SK-N-SH treated with all-trans-retinoic acid at 6 μM for 48 hours (cell line): Measurements from ENCODE around the gene PRKACA.

ENCODE experiments used
- ATAC-seq: fragments of 200-7000 bp; cut with Tn5 transposase; 3 replicates; pipeline ENCODE4 v1.9.1; 2020; ENCODE audit warnings: mild to moderate bottlenecking, moderate library complexity
- ARNTL ChIP-seq: fragments of 450-650 bp; formaldehyde crosslinking; IDR thresholded peaks from 2 replicates; pipeline ENCODE4 v1.5.0; 2020; ENCODE audit warnings: low read depth, mild to moderate bottlenecking, moderate library complexity, borderline replicate concordance
- BACH2 ChIP-seq: fragments of 250-450 bp; sonication (Bioruptor Pico); IDR thresholded peaks from 2 replicates; pipeline ENCODE4 v1.9.0; 2021; ENCODE audit warnings: mild to moderate bottlenecking, borderline replicate concordance
- CSDC2 ChIP-seq: fragments of 250-450 bp; sonication (Bioruptor Pico); IDR thresholded peaks from 2 replicates; pipeline ENCODE4 v1.5.0; 2020; ENCODE audit warnings: mild to moderate bottlenecking, moderate library complexity
- GLIS3 ChIP-seq: fragments of 250-450 bp; sonication (Bioruptor Pico); IDR thresholded peaks from 2 replicates; pipeline ENCODE4 v1.5.0; 2020; ENCODE audit warnings: mild to moderate bottlenecking, moderate library complexity
- ISL1 ChIP-seq: fragments of 250-450 bp; sonication (Bioruptor Pico); IDR thresholded peaks from 2 replicates; pipeline ENCODE4 v2.1.2; 2022; ENCODE audit warnings: mild to moderate bottlenecking, moderate library complexity
- OSR1 ChIP-seq: fragments of 250-450 bp; sonication (Bioruptor Pico); IDR thresholded peaks from 2 replicates; pipeline ENCODE4 v1.8.0; 2022; ENCODE audit warnings: moderate library complexity, mild to moderate bottlenecking, inconsistent platforms
- PPARA ChIP-seq: fragments of 250-450 bp; sonication (Bioruptor Pico); IDR thresholded peaks from 2 replicates; pipeline ENCODE4 v1.5.0; 2020; ENCODE audit warnings: mild to moderate bottlenecking, borderline replicate concordance
- RARB ChIP-seq: fragments of 250-450 bp; sonication (Bioruptor Pico); IDR thresholded peaks from 2 replicates; pipeline ENCODE4 v1.8.0; 2021; ENCODE audit warnings: mild to moderate bottlenecking, moderate library complexity
- SNAI2 ChIP-seq: fragments of 250-450 bp; sonication (Bioruptor Pico); IDR thresholded peaks from 2 replicates; pipeline ENCODE4 v1.5.0; 2020; ENCODE audit warnings: mild to moderate bottlenecking, moderate library complexity
- ZC3H10 ChIP-seq: fragments of 250-450 bp; sonication (Bioruptor Pico); IDR thresholded peaks from 2 replicates; pipeline ENCODE4 v1.5.1; 2021; ENCODE audit warnings: mild to moderate bottlenecking, moderate library complexity
- ZFP3 ChIP-seq: fragments of 250-450 bp; sonication (Bioruptor Pico); IDR thresholded peaks from 2 replicates; pipeline ENCODE4 v1.5.0; 2020; ENCODE audit warnings: mild to moderate bottlenecking, moderate library complexity
- ZFP30 ChIP-seq: fragments of 450-650 bp; formaldehyde crosslinking; IDR thresholded peaks from 2 replicates; pipeline ENCODE4 v1.5.0; 2022; ENCODE audit warnings: mild to moderate bottlenecking, moderate library complexity
- ZNF565 ChIP-seq: fragments of 450-650 bp; formaldehyde crosslinking; conservative IDR thresholded peaks from 2 replicates; pipeline ENCODE4 v1.5.0; 2020; ENCODE audit warnings: low read depth, mild to moderate bottlenecking, moderate library complexity
- ZNF70 ChIP-seq: fragments of 450-650 bp; formaldehyde crosslinking; IDR thresholded peaks from 2 replicates; pipeline ENCODE4 v1.5.0; 2020; ENCODE audit warnings: mild to moderate bottlenecking, moderate library complexity
- TF ChIP-seq, protein P1 (sequence below): fragments of 250-450 bp; sonication (Bioruptor Pico); IDR thresholded peaks from 2 replicates; pipeline ENCODE4 v1.5.1; 2020; ENCODE audit warnings: low read depth, mild to moderate bottlenecking, moderate library complexity
- TF ChIP-seq, protein P2 (sequence below): fragments of 250-450 bp; sonication (Bioruptor Pico); IDR thresholded peaks from 2 replicates; pipeline ENCODE4 v1.5.0; 2020; ENCODE audit warnings: mild to moderate bottlenecking, moderate library complexity
- TF ChIP-seq, protein P3 (sequence below): fragments of 250-450 bp; sonication (Bioruptor Pico); IDR thresholded peaks from 2 replicates; pipeline ENCODE4 v1.5.1; 2021; ENCODE audit warnings: mild to moderate bottlenecking, moderate library complexity
- TF ChIP-seq, protein P4 (sequence below): fragments of 250-450 bp; sonication (Bioruptor Pico); IDR thresholded peaks from 2 replicates; pipeline ENCODE4 v1.8.0; 2021; ENCODE audit warnings: low read depth, mild to moderate bottlenecking, moderate library complexity, borderline replicate concordance
- TF ChIP-seq, protein P5 (sequence below): fragments of 250-450 bp; sonication (Bioruptor Pico); IDR thresholded peaks from 2 replicates; pipeline ENCODE4 v1.8.0; 2020; ENCODE audit warnings: mild to moderate bottlenecking, moderate library complexity, borderline replicate concordance

PRKACA gene

DNA sequence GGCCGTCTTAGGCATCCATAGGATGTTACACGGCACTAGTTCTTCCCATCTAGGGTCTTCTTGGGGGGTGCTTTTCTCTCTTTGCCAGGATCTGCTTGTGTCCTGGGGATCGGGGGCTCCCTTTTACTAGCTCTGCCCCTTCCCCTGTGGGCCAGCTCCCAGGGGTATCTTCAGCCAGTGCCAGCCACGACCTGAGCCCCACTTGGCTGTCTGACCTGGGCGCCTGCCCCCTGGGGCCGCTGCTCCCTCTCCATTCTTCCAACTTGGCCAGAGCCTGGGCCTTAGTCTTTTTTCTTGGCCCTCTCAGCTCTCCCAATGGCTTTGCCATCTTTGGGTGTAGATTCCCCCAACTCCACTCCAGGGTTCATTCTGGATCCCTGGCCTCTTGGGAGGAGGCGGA lies 3.1 kb downstream of the PRKACA start (continued):
- TF ChIP-seq RARB (no peak), OSR1 (CRISPR knock-in tag) (no peak)
- TF ChIP-seq, all 23 proteins: peak for 0

DNA sequence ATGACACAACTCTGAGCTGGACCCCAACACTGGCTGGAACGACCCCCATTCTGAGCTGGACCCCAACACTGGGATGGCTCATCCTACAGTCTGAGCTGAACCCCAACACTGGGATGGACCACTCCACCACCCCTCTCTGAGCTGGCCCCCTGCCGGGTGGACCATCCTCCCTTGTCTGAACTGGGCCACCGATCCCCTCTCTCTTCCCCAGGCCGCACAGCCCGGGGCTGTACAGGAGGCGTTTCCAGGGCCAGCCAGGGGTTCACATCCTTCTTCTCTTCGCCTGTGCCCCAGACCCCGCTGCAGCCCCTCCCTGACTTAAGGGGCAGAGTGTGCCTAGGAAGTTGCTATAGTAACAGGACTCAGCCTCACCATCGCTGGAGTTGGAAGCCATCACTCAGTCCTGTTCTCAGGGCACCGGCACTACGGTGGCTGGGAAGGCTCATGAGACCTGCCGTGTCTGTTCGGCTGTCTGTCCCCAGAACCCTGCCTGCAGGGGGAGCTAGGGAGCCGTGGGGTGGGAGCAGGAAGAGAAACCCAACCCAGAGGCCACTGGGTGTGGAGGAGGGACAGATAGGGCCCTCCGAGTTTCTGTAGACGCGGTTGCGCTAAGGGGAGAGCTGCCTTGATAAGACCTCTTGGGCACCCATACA lies 3.7 kb downstream of the PRKACA start:
- TF ChIP-seq ZNF70 = no peak
- TF ChIP-seq, protein P1, sequence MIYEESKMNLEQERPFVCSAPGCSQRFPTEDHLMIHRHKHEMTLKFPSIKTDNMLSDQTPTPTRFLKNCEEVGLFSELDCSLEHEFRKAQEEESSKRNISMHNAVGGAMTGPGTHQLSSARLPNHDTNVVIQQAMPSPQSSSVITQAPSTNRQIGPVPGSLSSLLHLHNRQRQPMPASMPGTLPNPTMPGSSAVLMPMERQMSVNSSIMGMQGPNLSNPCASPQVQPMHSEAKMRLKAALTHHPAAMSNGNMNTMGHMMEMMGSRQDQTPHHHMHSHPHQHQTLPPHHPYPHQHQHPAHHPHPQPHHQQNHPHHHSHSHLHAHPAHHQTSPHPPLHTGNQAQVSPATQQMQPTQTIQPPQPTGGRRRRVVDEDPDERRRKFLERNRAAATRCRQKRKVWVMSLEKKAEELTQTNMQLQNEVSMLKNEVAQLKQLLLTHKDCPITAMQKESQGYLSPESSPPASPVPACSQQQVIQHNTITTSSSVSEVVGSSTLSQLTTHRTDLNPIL (CRISPR knock-in tag) = no peak
- TF ChIP-seq, protein P2, sequence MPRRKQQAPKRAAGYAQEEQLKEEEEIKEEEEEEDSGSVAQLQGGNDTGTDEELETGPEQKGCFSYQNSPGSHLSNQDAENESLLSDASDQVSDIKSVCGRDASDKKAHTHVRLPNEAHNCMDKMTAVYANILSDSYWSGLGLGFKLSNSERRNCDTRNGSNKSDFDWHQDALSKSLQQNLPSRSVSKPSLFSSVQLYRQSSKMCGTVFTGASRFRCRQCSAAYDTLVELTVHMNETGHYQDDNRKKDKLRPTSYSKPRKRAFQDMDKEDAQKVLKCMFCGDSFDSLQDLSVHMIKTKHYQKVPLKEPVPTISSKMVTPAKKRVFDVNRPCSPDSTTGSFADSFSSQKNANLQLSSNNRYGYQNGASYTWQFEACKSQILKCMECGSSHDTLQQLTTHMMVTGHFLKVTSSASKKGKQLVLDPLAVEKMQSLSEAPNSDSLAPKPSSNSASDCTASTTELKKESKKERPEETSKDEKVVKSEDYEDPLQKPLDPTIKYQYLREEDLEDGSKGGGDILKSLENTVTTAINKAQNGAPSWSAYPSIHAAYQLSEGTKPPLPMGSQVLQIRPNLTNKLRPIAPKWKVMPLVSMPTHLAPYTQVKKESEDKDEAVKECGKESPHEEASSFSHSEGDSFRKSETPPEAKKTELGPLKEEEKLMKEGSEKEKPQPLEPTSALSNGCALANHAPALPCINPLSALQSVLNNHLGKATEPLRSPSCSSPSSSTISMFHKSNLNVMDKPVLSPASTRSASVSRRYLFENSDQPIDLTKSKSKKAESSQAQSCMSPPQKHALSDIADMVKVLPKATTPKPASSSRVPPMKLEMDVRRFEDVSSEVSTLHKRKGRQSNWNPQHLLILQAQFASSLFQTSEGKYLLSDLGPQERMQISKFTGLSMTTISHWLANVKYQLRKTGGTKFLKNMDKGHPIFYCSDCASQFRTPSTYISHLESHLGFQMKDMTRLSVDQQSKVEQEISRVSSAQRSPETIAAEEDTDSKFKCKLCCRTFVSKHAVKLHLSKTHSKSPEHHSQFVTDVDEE = no peak
- no peak for ATAC-seq

DNA sequence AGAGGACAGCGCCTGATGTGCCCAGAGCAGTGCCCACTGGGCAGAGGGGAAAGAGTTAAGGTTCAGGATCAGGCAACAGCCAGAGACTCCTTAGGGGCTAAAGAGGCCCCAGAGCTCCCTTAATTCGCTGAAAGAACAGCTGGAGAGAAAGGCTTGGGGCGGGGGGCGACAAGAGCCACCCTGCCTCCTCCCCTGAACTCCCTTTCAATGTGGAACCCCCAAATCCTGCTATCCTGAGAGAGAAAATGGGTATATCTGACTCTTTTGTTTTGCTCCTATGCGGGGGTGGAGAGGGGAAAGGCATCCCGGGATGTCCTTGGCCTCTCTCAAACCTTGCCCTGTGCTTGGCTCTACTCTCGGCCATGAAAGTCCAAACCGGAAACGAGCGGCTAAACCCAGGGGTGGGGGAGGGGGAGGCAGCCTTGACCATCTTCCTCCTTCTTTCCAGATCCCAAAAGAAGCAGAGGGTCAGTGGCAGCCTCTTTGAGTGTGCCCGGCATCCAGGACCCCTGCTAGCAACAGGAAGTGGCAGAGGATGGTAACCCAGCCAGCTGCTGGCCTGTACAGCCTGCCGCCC lies 4.7 kb downstream of the PRKACA start:
- TF ChIP-seq ISL1 (CRISPR knock-in tag) (no peak), ARNTL (no peak), ZFP3 (CRISPR knock-in tag) (no peak), ZFP30 (no peak), RARB (no peak), CSDC2 (CRISPR knock-in tag) (no peak), BACH2 (CRISPR knock-in tag) (no peak), ZNF565 (CRISPR knock-in tag) (no peak), GLIS3 (no peak), PPARA (no peak), SNAI2 (CRISPR knock-in tag) (no peak), ZC3H10 (CRISPR knock-in tag) (no peak)
- TF ChIP-seq, protein P3, sequence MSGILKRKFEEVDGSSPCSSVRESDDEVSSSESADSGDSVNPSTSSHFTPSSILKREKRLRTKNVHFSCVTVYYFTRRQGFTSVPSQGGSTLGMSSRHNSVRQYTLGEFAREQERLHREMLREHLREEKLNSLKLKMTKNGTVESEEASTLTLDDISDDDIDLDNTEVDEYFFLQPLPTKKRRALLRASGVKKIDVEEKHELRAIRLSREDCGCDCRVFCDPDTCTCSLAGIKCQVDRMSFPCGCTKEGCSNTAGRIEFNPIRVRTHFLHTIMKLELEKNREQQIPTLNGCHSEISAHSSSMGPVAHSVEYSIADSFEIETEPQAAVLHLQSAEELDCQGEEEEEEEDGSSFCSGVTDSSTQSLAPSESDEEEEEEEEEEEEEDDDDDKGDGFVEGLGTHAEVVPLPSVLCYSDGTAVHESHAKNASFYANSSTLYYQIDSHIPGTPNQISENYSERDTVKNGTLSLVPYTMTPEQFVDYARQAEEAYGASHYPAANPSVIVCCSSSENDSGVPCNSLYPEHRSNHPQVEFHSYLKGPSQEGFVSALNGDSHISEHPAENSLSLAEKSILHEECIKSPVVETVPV (CRISPR knock-in tag) = no peak
- TF ChIP-seq, protein P1 (CRISPR knock-in tag) = no peak
- TF ChIP-seq, protein P4, sequence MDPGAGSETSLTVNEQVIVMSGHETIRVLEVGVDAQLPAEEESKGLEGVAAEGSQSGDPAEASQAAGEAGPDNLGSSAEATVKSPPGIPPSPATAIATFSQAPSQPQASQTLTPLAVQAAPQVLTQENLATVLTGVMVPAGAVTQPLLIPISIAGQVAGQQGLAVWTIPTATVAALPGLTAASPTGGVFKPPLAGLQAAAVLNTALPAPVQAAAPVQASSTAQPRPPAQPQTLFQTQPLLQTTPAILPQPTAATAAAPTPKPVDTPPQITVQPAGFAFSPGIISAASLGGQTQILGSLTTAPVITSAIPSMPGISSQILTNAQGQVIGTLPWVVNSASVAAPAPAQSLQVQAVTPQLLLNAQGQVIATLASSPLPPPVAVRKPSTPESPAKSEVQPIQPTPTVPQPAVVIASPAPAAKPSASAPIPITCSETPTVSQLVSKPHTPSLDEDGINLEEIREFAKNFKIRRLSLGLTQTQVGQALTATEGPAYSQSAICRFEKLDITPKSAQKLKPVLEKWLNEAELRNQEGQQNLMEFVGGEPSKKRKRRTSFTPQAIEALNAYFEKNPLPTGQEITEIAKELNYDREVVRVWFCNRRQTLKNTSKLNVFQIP (CRISPR knock-in tag) = no peak
- TF ChIP-seq, all 23 proteins: peak for 0
- no peak for ATAC-seq

DNA sequence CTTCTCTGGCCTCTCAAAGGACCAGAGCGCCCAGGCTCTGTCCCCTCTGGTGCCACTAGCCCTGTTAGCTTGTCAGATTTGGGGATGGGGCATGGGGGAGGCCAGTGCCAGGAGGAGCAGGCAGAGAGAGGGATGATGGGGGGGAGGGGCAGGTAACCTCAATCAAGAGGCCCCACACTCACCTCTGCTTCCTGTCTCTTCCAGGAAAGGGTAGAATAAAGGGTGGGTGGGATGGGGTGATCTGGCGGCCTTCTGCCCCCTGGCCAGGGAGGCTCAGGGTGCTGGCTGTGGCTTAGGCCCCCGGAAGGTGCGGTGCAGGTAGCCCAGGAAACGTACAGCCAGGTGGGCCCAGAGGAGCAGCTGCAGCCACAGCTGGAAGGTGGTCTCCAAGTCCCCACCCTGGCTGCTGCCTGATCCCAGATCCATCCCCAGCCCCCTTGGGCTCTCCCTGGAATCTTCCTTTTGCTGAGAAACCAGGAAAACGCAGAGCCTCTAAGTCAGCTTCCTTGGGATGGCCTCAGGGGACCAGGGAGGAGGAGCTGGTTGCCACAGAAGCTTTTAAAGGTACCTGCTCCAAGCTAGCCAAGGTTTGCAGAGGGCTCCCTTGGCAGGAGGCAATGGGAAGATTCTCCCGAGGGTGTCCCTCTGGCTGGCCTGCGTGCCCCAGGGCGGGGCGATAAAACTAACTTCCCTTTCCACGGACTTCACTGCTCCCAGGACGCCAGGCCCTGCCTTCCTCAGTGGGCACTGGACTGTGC lies 5.3 kb downstream of the PRKACA start:
- no peak for ATAC-seq
- TF ChIP-seq SNAI2 (CRISPR knock-in tag) = no peak
- no peak for TF ChIP-seq ISL1 (CRISPR knock-in tag)
- no peak for TF ChIP-seq CSDC2 (CRISPR knock-in tag)
- TF ChIP-seq, protein P5, sequence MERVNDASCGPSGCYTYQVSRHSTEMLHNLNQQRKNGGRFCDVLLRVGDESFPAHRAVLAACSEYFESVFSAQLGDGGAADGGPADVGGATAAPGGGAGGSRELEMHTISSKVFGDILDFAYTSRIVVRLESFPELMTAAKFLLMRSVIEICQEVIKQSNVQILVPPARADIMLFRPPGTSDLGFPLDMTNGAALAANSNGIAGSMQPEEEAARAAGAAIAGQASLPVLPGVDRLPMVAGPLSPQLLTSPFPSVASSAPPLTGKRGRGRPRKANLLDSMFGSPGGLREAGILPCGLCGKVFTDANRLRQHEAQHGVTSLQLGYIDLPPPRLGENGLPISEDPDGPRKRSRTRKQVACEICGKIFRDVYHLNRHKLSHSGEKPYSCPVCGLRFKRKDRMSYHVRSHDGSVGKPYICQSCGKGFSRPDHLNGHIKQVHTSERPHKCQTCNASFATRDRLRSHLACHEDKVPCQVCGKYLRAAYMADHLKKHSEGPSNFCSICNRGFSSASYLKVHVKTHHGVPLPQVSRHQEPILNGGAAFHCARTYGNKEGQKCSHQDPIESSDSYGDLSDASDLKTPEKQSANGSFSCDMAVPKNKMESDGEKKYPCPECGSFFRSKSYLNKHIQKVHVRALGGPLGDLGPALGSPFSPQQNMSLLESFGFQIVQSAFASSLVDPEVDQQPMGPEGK = no peak
- TF ChIP-seq, protein P2 = no peak
- TF ChIP-seq ZNF70 = no peak
- TF ChIP-seq, all 23 proteins: peak for 0
